AG08396 (cell line): ENCODE measurements around the gene REPIN1.
A peak's percentile ranks its signal among the peaks of the same experiment; 100 is the strongest.

Experiments used
- DNase-seq: peaks from one replicate; pipeline ENCODE4 v3.0.0; 2012; ENCODE audit warnings: low spot score, mixed read lengths

The REPIN1 gene

DNA sequence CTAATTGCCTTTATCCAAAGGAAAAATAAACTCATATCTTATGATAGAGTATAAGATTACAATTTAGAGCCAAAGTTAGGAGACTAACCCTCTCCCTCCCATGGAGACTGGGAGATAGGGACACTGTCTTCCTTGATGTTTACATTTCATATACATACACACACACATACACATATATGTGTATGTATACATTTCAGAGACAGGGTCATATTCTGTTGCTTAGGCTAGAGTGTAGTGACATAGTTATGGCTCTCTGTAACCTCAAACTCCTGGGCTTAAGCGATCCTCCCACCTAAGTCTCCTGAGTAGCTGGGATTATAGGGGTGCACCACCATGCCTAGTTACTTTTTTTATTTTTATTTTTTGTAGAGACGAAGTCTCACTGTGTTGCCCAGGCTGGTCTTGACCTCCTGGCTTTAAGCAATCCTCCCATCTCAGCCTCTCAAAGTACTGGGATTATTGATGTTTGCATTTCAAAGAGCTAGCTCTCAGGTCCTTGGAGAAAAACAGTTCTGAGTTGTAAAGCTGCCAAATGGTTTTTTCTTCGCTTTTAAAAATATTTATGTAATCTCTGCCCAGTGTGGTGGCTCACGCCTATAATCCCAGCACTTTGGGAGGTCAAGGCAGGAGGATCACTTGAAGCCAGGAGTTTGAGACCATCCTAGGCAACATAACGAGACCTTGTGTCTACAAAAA is 8.1 kb upstream of the REPIN1 start:
- DNase-seq, result no peak

- no peak for DNase-seq
Observed at GRCh38 chr7:150361402-150361801, 7.2 kb upstream of the REPIN1 start.

DNA sequence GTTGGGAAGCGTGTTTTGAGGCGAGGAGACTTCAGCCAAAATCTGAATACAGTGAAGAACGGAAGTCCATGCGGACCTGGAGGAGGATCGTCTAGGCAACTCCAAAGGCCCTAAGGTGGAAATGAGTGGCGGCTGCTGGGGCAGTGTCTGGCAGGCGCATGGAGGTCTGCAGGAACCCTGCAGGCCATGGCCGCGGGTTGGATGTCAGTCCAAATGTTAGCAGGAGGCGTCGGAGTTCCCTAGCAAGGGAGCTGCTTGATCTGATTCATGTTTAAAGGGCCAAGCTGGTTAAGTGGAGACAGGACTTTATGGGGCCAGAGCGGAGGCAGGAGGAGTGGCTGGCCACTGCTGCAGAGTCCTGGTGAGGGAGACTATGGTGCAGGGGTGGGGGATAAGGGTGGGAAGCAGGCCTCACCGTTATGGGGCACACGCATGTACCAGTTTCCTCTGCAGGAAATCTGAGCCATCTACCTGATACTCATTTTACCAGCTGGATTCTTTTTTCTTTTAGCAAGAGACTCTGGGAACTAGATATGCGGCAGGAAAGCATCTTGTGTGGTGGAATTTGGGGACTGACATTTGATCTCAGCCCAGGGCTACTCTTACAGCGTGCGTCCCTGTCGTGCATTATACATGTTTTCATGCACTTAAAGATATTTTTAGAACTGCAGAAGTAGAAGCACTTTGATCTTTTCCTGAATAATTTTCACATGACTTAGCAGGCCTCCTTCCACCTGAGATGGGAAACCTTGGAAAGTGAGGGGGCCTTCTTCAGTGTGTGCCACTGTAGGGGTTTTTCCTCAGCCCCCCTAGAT is 6.6 kb upstream of the REPIN1 start:
- no peak for DNase-seq

DNA sequence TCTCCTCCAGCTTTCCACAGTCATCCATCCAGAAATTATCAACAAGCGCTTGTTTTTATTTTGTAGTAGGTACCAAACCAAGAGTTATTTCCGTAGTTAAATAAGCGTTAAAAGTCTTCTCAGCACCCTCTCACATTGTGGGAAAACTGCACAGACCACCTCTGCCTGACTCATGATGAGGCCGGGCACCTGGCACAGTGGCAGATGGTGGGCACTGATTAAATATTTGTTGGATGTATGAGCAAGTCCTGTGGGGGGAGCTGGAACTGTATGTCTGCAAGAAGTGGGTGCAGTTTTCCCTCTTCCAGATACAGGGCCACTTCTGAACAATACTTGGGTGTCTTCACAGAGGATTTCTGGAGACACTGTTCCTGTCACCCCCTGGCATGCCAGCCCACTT is 5.3 kb upstream of the REPIN1 start:
- DNase-seq, result no peak

DNA sequence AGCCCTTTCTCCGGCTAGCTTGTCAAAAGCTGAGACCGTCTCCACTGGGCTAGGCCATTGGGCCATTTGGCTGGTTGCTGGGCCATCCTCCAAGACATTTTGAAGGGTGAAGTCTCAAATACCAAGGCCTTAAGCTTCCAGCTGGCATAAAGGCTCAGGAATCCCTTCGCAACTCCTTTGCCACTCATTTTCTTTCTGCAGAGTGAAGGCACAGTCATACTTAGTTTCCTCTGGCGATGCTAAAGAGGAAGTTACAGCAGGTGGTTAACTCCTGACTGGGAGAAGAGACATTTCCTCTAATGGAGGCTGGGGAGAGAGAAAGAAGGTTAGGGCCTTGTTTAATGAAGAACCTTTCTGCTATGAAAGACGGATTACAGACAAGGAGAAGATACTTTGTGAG is 4.8 kb upstream of the REPIN1 start:
- no peak for DNase-seq

GRCh38 chr7:150365194-150365593 is 3.4 kb upstream of the REPIN1 start:
- no peak for DNase-seq

- no peak for DNase-seq
Observed at GRCh38 chr7:150365673-150366398, 2.8 kb upstream of the REPIN1 start.

DNA sequence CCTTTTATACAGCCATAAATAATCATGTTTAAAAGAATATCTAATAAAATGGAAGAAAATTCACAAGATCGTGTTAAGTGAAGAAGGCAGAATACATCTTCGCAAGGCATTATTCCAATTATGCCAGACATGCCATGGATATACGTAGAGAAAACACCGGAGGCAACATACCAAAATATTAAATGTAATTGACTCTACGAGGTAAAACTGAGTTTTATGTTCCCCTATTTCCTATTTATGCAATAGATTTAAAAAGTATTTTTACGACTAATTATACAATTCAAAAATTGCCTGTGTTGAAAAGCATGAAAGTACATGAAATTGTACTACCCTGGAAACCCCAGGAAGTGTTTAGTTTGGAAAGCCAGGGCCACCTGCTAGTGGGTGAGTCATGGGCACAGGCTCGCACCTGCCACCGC is 936 bp upstream of the REPIN1 start:
- DNase-seq, result no peak

DNA sequence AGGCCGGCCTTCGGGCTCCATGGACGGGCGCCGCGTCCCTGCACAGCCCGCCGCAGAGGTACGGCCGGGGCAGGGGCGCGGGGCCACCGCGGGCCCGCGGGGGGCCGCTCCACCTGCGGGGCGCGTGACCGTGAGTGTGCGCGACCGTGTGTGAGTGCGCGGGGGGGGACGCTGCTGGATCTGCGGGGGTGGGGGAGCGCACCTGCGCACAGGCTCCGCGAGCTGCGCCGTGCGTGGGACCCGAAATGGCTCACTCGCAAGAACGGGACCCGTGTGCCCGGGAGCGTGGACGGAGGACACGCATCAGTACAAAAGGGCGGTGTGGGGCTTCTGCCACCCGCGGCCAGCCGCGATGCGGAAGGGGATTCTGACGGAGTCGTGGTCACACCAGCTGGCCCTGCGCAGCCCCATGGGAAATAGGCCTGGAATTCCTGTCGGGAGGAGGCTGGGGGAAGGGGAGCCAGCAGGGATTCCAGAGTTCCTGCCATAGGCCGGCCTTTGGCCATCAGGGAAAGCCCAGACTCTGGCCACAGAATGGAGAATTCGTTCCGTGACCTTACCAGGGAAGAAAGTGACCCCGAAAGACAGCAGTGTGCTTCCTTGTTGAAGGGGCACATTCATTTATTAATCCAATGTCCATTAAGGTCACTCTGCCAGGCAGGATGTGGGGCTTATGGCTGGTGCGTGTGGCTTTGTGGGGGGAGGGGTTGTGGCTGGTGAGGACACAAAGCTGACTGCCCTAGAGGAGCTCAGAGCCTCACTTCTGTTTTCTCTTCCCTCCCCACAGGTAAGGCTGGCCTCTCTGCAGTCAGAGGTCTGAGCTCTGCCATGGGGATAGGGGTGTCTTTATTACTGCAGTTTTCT is 494 bp downstream of the REPIN1 start:
- peak; percentile 86 for DNase-seq

DNA sequence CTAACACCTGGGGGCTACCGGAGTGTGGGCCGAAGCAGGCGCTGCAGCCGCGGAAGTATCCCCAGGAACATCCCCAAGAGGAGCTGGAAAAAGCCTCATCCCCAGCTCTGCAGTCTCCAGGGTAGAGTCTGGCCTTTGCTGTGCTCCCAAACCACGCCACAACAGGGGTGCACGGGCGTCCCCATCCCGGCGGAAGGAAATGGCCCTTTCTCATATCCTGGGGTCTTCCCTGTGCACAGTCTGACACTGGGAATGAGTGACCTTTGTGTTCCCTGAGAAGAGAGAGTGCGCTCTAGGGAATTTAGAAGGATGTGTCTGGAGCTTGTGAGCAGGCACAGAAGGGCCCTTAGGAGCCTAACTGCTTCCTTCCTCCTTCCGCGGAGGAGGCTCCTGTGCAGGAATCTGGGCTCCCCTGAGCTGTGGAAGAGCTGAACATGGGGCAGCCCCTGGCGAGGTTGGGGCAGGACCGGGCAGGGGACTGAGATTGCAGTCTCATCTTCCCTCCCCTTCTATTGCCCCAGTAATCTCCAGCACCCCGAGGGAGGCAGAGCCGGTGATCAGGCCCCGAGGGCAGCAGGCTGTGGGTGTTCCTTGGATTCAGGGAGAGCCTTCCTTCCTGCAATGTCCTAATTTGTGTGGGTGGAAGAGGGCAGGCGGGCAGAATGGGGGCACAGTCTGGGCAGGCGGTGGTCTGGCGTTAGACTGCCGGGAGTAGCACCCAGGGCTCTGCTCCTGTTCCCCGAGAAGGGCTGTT is 1.3 kb downstream of the REPIN1 start:
- peak; percentile 25 for DNase-seq

DNA sequence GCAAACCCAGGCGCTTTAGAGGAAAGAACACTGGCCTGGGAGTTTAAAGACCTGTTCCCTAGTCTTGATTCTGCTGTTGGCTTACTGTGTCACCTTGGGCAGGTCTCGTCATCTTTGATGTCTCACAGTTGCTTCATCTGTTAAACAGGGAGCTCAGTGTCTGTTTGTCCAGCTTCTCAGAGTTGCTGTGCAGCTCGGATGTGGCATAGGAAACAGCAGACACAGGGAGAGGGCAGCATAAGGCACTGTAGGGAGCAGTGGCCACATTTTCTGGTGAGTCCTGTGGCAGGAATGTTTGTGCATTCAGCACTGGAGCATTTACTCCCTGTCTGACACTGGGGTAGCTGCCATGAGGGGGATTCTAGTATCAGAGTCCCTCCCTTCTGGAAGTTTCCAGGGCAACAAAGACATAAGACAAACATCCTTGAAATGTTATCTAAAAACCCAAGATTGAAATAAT is 2.0 kb downstream of the REPIN1 start:
- peak; percentile 90 for DNase-seq

DNA sequence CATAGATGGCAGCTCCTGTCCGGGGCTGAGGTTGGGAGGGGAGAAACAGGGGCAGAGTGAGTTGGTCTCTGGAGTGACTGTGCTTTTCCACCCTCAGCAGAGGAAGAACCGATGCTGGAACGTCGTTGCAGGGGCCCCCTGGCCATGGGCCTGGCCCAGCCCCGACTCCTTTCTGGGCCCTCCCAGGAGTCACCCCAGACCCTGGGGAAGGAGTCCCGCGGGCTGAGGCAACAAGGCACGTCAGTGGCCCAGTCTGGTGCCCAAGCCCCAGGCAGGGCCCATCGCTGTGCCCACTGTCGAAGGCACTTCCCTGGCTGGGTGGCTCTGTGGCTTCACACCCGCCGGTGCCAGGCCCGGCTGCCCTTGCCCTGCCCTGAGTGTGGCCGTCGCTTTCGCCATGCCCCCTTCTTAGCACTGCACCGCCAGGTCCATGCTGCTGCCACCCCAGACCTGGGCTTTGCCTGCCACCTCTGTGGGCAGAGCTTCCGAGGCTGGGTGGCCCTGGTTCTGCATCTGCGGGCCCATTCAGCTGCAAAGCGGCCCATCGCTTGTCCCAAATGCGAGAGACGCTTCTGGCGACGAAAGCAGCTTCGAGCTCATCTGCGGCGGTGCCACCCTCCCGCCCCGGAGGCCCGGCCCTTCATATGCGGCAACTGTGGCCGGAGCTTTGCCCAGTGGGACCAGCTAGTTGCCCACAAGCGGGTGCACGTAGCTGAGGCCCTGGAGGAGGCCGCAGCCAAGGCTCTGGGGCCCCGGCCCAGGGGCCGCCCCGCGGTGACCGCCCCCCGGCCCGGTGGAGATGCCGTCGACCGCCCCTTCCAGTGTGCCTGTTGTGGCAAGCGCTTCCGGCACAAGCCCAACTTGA is 2.7 kb downstream of the REPIN1 start:
- no peak for DNase-seq

DNA sequence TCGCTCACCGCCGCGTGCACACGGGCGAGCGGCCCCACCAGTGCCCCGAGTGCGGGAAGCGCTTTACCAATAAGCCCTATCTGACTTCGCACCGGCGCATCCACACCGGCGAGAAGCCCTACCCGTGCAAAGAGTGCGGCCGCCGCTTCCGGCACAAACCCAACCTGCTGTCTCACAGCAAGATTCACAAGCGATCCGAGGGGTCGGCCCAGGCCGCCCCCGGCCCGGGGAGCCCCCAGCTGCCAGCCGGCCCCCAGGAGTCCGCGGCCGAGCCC is 3.3 kb downstream of the REPIN1 start:
- no peak for DNase-seq

GRCh38 chr7:150372271-150373048 is 3.8 kb downstream of the REPIN1 start:
- no peak for DNase-seq

DNA sequence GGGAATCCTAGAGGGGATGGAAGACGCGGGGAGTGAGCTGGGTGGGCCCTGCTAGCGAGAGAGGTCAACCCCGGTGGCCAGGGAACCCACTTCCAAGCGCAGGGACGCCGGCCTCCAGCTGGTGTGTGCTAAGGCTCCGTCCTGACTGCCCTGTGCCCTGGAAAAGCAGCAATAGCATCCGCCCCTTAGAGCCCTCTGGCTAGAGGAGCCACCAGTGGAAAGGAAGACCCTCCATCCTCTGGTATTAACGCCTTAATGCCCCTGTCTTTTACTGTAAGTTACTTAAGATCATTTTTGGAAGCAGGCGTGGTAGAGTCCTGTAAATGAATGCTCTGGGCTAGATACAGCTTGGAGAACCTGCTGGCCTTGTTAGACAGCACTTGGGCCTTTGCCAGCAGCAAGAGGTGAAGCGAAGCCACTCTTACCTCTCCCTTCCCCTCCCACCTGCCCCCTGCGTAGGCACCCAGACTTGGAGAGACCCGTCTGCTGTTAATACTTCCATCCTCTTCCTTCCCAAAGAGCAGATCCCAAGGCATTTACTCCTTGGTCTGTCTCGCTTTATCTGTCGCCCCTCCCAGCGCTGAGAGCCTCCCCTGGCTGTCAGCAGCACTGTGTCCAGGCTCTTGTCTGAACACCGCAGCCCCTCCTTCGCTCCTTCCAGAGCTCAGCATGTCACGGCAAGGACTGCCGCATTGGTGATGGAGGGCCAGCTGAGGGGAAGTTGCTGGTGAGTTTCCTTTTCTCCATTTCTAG is 4.6 kb downstream of the REPIN1 start:
- DNase-seq, result no peak

DNA sequence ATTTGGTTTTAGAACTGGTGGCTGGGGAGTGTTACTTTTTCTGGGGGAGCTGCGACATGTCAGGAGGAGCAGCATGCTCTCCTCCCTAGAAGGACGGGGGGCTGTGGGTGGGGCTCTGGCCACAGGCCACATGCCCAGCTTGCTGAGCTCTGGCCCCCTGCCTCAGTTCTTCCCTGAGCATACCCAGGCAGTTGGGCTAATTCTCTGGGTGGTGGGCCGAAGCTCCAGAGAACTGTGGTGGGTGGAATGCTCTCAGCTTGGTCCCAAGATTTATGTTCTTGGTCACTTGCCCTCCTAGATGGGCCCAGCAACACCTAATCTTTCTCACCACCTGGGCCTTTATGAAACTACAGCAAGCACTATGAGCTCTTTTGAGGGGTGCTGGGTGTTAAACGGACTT is 5.4 kb downstream of the REPIN1 start:
- no peak for DNase-seq

- DNase-seq, result no peak
Observed at GRCh38 chr7:150374472-150374871, 5.8 kb downstream of the REPIN1 start.

GRCh38 chr7:150375662-150376521 is 7.3 kb downstream of the REPIN1 start:
- no peak for DNase-seq
